Body of pancreas (tissue), 4 donors: Measurements from ENCODE around the gene RNF32. TPM values are rescaled to one million over a fixed set of nuclear protein-coding genes. Genes with fewer than 3 reads are reported as not detected.

Experiments
- ATAC-seq: fragments of 150-250 bp; one replicate; pipeline ENCODE4 v1.9.1; 2016
- DNase-seq, 4 donors: peaks; one replicate each; pipeline ENCODE4 v3.0.0-alpha.2; 2019
- H3K27ac ChIP-seq, 4 donors: fragments of 200-600 bp; sonication (generic); 1 replicate in 3 of 4; 2 replicates in 1 of 4; pipeline versions ENCODE4 v1.5.1 to v1.6.1; 2016 to 2019; ENCODE audit warnings: mild to moderate bottlenecking in 1 of 4, mixed read lengths in 1 of 4, moderate library complexity in 1 of 4
- H3K27me3 ChIP-seq, 2 donors: fragments of 200-600 bp; sonication (generic); one replicate each; pipeline ENCODE4 v1.6.0; 2016; ENCODE audit warnings: mild to moderate bottlenecking in 1 of 2
- H3K36me3 ChIP-seq, 2 donors: fragments of 200-600 bp; sonication (generic); replicated peaks in 1 of 2; 2 replicates each; pipeline ENCODE4 v1.5.1; 2016; ENCODE audit warnings: low read depth in 2 of 2; ENCODE audit not compliant: insufficient read depth in 1 of 2
- H3K4me1 ChIP-seq: fragments of 200-600 bp; sonication (generic); one replicate; pipeline ENCODE4 v1.6.0; 2016
- H3K4me3 ChIP-seq, 2 donors: fragments of 200-600 bp; sonication (generic); 1 replicate in 1 of 2; 2 replicates in 1 of 2; pipeline ENCODE4 v1.5.1; 2016 to 2019
- H3K9me3 ChIP-seq, 3 donors: fragments of 200-600 bp; sonication (generic); 1 replicate in 2 of 3; 2 replicates in 1 of 3; pipeline ENCODE4 v1.5.1; 2016
- POLR2A ChIP-seq, 3 donors: fragments of 450-650 bp; IDR thresholded peaks; one replicate each; pipeline ENCODE4 v1.6.1; 2016; ENCODE audit warnings: antibody characterized with exemption in 3 of 3, mild to moderate bottlenecking in 2 of 3
- WGBS, 2 donors: methylation state at CpG; one replicate each; pipeline ENCODE4 v1.1.5; 2017; 5-methylcytosine and 5-hydroxymethylcytosine counted together
- intact Hi-C: fragments of 100-400 bp; cut with DNase I; formaldehyde crosslinking; loops from one replicate; pipeline ENCODE4 v1.15.1; 2023
- total RNA-seq, 2 donors: library from RNA; depleted of rRNA; stranded (reverse); fragments of >200 nt; gene quantifications; one replicate each; pipeline ENCODE4 v1.1.0, GENCODE V29; 2016
- TF ChIP-seq, protein P1 (sequence below), 7 experiments: fragments of 450-650 bp in 4 of 7; fragments of 200-600 bp in 3 of 7; sonication (generic) in 3 of 7; IDR thresholded peaks; one replicate each; pipeline ENCODE4 v1.5.1; 2016 to 2019; ENCODE audit warnings: antibody characterized with exemption in 7 of 7

RNF32 gene
- total RNA-seq, 2 donors from 2014 or later = 0.26 to 0.99 TPM

DNA sequence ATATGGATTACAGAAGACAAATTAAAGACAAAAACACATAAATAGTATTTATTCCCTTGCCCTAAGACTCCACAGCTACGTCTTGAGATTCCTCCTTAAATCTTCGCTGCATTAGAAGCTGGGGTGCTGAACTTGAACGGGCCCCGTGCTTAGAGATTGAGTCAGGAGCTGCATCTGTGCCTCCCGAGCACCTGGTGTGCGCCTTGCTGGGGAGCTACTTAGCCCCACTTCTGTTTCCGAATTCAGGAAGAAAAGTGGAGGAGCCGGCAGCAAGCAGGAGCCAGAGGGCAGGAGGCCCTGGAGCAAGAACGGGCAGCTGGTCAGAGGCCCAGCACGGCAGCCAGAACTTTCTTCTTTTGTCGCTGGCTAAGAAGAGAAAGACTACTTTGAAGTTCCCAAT, 30.4 kb upstream of the RNF32 start:
- Histone ChIP-seq H3K36me3 (no peaks in the 10 kb centered on the region), H3K4me1 (peaks cover 40% of the 10 kb centered on the region), H3K4me3 (no peak overlapping the region), H3K27ac (no peak overlapping the region), H3K27me3 (no peaks in the 10 kb centered on the region), H3K9me3 (no peaks in the 10 kb centered on the region)
- WGBS, 2 donors = 92% methylated on average over 11 of the region's 11 CpGs
- intact Hi-C loops = no loop called here
- ATAC-seq (no peak), DNase-seq (no peak)
- TF ChIP-seq POLR2A (IDR thresholded peaks at IDR 0.05) = no peak
- TF ChIP-seq, protein P1, sequence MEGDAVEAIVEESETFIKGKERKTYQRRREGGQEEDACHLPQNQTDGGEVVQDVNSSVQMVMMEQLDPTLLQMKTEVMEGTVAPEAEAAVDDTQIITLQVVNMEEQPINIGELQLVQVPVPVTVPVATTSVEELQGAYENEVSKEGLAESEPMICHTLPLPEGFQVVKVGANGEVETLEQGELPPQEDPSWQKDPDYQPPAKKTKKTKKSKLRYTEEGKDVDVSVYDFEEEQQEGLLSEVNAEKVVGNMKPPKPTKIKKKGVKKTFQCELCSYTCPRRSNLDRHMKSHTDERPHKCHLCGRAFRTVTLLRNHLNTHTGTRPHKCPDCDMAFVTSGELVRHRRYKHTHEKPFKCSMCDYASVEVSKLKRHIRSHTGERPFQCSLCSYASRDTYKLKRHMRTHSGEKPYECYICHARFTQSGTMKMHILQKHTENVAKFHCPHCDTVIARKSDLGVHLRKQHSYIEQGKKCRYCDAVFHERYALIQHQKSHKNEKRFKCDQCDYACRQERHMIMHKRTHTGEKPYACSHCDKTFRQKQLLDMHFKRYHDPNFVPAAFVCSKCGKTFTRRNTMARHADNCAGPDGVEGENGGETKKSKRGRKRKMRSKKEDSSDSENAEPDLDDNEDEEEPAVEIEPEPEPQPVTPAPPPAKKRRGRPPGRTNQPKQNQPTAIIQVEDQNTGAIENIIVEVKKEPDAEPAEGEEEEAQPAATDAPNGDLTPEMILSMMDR (IDR thresholded peaks at IDR 0.05) = no peak

DNA sequence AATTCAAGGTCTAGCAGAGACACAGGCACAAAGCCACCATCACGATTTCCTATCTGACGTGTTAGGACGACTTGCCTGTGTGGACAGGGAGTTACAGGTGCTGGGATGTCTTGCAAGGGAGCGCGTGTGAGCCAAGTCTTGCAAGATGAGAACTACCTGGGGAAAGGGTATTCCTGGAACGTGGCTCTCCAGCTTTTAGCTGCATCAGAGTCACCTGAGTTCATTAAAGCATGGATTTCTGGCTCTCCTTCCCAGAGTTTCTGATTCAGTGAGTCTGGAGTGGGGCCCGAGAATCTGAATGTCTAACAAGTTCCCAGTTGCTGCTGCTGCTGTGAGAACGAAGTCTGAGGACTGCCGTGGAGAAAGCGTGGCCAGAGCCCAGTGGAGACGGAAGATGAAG, 30.0 kb upstream of the RNF32 start:
- H3K27ac ChIP-seq = no peak overlapping the region
- H3K36me3 ChIP-seq = no peaks in the 10 kb centered on the region
- DNase-seq = no peak
- ATAC-seq = no peak
- intact Hi-C loops = no loop called here
- 74 to 85% methylated on average over 11 of the region's 11 CpGs for WGBS, 2 donors
- peaks cover 40% of the 10 kb centered on the region for H3K4me1 ChIP-seq
- H3K4me3 ChIP-seq = no peak overlapping the region
- no peaks in the 10 kb centered on the region for H3K27me3 ChIP-seq
- no peak for TF ChIP-seq POLR2A (IDR thresholded peaks at IDR 0.05)
- TF ChIP-seq, protein P1 (IDR thresholded peaks at IDR 0.05) = no peak
- H3K9me3 ChIP-seq = no peaks in the 10 kb centered on the region

DNA sequence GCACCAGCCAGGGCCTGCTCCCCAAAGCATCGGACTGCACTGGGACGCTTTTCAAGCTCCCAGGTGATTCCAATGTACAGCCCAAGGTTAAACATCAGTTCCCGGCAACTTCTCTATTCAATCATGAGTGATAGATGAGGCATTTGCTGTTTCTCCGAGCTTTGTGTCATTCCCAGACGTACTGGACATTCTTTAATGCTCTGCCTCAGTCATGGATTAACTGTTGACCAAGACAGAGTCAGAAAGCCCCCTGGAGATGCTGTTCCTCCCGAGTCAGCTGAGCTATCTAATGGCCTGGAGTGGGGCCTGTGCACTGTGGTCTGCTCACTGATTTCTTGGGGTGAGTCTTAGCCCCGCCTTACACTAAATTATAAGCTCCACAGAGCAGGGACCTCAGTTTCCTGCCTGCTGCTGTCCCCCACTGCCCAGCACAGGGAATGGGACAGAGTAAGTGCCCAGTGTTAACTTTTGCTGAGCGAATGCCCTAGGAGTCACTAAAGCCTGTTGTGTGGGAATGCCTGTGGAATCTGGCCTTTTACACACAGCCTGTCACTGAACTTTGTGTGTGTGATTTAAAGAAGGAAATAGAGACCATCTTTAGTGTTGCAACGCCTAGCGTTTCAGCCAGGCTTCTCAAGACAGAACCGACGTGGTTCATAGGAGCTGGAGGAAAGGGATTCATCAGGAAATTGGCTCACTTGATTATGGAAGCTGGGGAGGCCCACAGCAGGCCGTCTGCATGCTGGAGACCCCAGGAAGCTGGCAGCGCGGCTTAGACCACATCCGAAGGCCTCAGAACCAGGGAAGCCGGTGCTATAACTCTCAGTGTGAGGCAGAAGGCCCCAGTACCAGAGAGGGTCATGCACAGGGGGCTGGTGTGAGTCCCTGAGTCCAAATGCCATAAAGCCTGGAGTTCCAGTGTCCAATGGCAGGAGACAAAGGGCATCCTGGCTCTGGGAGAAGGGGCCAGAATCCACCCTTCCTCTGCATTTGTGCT, 29.3 kb upstream of the RNF32 start:
- TF ChIP-seq, protein P1 (IDR thresholded peaks at IDR 0.05) = no peak
- 81 to 90% methylated on average over 10 to 17 of the region's 17 CpGs for WGBS, 2 donors
- Histone ChIP-seq H3K4me1 (peaks cover 40% of the 10 kb centered on the region), H3K27me3 (no peaks in the 10 kb centered on the region), H3K4me3 (no peak overlapping the region), H3K9me3 (no peaks in the 10 kb centered on the region), H3K27ac (no peak overlapping the region), H3K36me3 (no peaks in the 10 kb centered on the region)
- DNase-seq (no peak), ATAC-seq (no peak)
- intact Hi-C loops = no loop called here

DNA sequence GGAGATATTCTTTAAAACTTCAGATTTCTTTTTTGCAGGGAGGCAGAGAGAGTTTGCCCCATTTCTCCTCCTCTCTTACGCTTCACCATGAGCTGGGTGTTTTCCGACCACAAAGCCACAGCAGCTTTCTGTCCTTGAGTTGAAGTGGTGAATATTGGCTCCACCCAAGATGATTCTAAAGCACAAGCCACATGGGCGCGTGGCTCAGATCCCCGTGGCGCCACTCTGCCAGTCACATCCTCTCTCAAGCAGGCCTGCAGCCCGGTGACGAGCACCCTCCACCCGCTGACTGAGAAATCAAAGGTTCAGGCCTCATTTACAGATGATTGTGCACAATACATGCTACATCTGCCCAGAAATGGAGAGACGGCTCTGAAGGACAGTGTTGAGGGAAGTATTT, 27.6 kb upstream of the RNF32 start:
- ATAC-seq = no peak
- WGBS, 2 donors = 85 to 94% methylated on average over 10 of the region's 10 CpGs

More for the DNA sequence above, 27.6 kb upstream of the RNF32 start:
- H3K9me3 ChIP-seq = no peaks in the 10 kb centered on the region
- no peaks in the 10 kb centered on the region for H3K27me3 ChIP-seq
- no peak overlapping the region for H3K27ac ChIP-seq
- DNase-seq = no peak
- peaks cover 32% of the 10 kb centered on the region for H3K4me1 ChIP-seq
- H3K36me3 ChIP-seq = no peaks in the 10 kb centered on the region
- H3K4me3 ChIP-seq = no peak overlapping the region
- TF ChIP-seq POLR2A (IDR thresholded peaks at IDR 0.05) = no peak
- TF ChIP-seq, protein P1 (IDR thresholded peaks at IDR 0.05) = no peak
- intact Hi-C loops = no loop called here
